Stimulated activated CD8-positive, alpha-beta memory T cell treated with anti-CD3 and anti-CD28 coated beads, Interleukin-4, amount 100 ng/mL, for 24 hours (primary cell): ENCODE measurements around the gene CHAC1.
"Not testable (repeated sequence)": the region's sequence is repeated elsewhere in the genome, so short reads cannot be mapped to it uniquely, and the experiment has no call there.

Source experiments
- DNase-seq: peaks from one replicate; pipeline ENCODE4 v3.0.0-alpha.2; 2020; ENCODE audit warnings: low read depth

Gene CHAC1

GRCh38 chr15:40957041-40957555, 3.8 kb downstream of the CHAC1 start:
- no peak for DNase-seq

GRCh38 chr15:40957581-40958051, 4.3 kb downstream of the CHAC1 start:
- no peak for DNase-seq

- DNase-seq, result no peak
Measured at GRCh38 chr15:40958146-40958545, 4.9 kb downstream of the CHAC1 start.

GRCh38 chr15:40958723-40959122, 5.5 kb downstream of the CHAC1 start:
- DNase-seq, result no peak

GRCh38 chr15:40959331-40960141, 6.3 kb downstream of the CHAC1 start:
- no peak for DNase-seq

DNA sequence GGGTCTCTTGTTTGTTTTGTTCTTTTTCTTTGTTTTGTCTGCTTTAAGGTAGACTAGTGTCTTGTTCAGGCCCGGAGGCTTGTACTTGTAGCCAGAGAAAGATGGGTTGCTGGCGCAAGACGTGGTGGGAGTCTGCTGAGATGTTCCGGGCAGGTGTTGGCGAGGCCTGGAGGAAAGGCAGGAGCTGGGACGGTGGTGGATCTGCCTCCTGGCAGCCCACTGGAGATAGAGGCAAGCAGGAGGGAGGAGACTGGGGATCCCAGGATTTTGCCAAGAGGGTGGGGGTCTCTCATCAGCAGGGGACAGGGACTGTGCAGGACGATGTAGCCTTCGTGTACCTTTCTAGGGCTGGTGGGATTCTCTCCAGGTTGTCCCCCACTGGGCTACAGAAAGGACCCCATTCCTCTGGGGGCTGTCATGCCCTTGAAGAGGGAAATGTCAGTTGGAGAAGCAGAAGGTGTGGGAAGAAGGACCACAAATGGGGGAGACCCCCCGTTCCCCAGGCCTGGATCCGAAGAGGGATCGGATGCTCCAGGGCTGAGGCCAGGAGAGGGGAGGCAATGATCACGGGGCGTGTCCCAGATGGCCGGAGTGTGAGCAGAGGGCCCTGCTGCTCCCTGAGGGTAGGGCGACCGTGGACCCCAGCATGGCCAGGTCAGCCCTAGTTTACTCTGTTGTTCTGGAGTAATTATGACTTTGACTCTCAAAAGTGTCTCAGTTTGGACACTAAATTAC, 7.0 kb downstream of the CHAC1 start:
- DNase-seq, result no peak

DNA sequence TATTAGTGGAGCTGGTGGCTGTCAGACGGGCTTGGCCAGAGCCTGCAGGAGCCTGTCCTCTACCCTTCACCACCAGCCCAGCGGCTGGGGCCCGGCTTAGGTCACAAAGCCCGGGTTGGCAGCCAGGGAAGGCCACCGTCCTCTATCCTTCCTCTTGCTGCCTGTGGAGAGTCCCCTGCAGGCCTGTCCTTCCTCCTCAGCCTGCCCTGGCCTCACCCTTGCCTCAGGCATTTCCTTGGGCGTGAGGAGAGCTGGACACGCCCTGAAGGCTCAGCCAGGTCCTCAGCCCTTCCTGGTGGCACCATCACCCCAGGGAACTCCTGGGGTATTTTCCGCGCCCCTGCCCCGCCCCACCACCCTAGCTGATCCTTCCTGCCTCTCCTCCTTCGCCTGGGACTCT, 7.7 kb downstream of the CHAC1 start:
- DNase-seq, result no peak

DNA sequence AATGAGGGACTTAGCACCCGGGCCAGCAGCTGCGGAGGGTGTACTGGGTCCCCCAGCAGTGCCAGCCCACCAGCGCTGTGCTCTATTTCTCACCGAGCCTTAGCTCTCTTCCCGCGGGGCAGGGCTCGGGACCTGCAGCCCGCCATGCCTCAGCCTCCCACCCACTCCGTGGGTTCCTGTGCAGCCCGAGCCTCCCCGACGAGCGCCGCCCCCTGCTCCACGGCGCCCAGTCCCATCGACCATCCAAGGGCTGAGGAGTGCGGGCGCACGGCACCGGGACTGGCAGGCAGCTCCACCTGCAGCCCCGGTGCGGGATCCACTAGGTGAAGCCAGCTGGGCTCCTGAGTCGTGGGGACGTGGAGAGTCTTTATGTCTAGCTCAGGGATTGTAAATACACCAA, 8.5 kb downstream of the CHAC1 start:
- not testable (repeated sequence) for DNase-seq

DNA sequence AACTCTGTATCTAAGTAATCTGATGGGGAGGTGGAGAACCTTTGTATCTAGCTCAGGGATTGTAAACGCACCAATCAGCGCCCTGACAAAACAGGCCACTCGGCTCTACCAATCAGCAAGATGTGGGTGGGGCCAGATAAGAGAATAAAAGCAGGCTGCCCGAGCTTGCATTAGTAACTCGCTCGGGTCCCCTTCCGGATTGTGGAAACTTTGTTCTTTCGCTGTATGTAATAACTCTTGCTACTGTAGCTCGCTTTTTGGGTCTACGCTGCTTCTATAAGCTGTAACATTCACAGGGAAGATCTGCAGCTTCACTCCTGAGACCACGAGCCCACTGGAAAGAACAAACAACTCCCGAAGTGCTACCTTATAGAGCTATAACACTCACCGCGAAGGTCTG, 9.0 kb downstream of the CHAC1 start:
- DNase-seq, result not testable (repeated sequence)

DNA sequence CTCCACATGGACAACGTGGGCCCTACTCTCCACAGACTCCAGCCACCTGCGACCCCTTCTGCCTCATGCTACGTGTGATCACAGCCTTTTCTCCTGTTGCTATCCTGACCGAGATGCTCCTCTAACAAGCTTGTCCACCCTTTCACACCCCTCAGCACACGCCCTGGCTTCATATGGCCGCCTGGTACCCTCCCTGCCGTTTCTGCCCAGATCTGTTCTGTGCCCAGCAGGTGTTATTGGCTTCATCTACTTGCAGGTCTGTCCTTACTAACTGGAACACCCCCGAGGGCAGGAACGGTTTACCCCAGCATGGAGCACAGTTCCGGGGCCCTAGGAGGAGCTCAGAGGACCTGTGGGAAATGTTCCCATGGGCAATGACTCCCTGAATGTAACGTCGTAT, 9.9 kb downstream of the CHAC1 start:
- no peak for DNase-seq

- no peak for DNase-seq
Measured at GRCh38 chr15:40964006-40964405, 10.7 kb downstream of the CHAC1 start.

GRCh38 chr15:40964634-40965033, 11.4 kb downstream of the CHAC1 start:
- no peak for DNase-seq

DNA sequence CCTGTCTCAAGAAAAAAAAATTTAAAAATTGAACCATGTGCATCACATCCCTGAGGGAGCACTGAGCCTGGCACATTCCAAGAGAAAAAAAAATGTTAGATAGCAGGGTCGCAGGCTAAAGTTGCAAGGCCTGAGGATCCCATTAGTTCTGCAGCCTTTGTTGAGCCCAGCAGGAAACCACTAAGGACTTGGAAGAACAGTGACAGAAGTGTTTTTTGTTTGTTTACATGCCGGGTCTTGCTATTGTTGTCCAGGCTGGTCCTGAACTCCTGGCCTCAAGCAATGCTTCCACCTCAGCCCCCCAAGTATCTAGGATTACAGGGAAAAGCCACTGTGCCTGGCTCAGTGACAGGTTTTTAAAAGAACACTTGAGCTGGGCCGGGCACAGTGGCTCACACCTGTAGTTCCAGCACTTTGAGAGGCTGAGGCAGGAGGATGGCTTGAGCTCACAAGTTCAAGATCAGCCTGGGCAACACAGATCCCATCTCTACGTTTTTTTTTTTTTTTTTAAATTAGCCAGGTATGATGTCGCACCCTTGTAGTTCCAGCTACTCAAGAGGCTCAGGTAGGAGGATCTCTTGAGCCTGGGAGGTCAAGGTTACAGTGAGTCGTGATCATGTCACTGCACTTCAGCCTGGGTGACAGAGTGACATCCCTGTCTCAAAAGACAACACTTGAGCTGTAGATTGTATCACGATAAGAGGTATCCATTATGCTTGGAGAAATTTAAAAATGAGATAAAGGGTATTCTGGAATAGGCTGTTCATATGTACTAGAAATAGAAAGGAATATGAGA, 15.2 kb downstream of the CHAC1 start:
- DNase-seq, result no peak

GRCh38 chr15:40969363-40969762, 16.1 kb downstream of the CHAC1 start:
- DNase-seq, result no peak

- no peak for DNase-seq
Measured at GRCh38 chr15:40974879-40975278, 21.6 kb downstream of the CHAC1 start.

DNA sequence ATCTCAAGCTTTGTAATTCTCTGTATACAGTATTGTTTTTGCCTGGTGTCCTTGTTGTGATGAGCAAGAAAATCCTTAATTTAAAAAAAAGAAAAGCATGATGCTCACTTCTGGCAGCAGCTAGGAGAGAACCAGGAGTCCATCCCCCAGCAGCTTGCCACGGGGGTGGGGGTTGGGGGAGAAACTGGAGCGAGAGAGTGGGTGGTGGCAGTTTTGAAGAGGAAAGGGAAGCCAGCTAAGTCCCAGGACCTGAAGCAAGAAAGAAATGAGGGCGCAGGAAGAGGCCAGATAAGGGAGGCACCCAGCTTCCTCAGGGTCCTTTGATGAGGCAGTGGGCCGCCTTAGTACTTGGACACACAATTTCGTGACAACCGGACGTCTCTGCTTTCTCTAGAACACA, 23.5 kb downstream of the CHAC1 start:
- DNase-seq, result no peak

DNA sequence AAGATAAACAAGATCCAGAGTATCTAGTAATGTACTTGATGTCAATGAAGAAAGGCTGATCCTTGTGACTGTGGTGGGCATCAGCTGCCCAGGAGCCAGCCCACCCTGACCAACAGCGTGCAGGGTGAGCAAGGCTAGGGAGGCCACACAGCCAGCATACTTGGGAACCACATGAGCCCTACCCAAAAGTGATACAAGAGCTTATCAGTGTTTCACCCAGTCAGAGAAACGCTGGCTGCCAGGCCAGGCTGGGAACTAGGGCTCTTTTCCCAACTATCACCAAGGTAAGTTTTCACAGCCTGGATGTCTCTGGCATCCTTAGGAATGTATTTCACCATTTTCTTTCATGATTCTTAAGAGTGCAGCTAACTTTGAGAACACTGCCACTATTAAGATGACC, 24.9 kb downstream of the CHAC1 start:
- DNase-seq, result no peak

GRCh38 chr15:40978562-40978961, 25.3 kb downstream of the CHAC1 start:
- DNase-seq, result no peak

GRCh38 chr15:40981186-40981585, 27.9 kb downstream of the CHAC1 start:
- DNase-seq, result no peak

DNA sequence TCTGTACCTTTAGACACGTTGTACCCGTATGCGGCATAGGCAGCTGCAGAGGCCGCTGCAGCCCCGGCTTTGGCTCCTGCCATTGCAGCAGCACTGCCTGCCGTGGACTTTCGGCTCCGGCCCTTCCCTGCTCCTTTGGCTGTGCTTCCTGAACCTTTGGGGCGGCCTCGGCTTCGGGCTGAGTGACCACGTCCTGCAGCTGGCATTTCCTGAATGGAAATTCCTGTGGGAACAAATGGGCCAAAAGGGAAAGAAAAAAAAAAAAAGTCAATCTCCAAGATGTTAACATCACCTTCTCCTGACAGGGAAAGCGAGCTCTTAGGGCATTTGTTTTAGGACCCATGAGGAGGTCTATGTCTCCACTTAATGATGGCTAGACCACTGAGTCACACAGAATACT, 29.6 kb downstream of the CHAC1 start:
- DNase-seq, result no peak

DNA sequence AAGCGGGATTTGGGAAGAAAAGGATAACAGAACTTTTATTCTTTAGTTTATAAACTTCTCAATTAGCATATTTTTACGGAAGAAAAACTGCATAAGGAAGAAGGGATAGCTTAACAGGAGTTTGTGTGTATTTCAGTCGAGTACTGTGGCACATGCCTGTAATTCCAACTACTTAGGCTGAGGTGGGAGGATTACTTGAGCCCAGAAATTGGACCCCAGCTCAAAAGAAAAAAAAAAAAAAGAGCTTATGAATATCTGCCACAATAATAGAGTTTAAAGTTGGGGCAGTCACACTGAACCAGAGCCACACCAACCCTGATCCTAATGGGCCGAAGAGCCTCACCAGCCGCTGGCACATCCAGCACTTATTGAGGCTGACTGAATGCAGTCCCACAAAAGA, 31.1 kb downstream of the CHAC1 start:
- DNase-seq, result no peak

DNA sequence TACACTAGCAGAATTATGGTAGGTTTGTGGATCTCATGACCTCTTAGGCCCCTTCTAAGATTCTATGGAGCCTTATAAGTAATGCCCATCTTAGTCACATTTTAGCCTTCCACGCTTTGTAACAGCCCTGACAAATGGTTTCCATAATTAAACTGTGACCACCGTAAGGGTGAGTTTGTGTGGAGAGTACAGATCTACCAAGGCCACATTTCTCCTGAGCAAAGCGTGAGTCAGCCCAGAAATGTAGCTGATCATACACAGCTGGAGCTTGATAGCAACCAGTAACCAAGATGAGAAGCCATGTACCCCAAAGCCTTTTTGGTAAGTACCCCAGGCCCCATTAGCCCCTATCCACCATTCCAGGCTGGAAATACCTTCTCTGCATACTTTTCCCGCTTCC, 31.7 kb downstream of the CHAC1 start:
- no peak for DNase-seq
